Measurements from ENCODE around the gene FOXO6.

DNA sequence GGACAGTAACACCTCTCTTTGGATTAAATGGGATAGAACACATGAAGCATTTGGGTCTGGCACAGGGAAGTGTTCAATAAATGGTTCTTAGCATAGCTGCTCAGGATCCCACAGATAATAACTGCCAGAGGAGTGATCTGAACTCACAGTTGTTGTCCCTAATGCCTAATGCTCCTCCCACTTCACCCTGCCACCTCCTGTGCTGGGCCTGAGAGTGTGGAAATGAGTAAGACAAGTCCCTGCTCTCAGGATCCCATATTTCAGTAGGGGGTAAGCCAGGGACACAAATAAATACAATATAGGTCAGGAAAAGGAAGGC lies 19.9 kb upstream of the FOXO6 start:
- TF ChIP-seq ELF1 (tag; IDR thresholded peaks at IDR 0.05) (no peak), HDAC1 (IDR thresholded peaks at IDR 0.05) (no peak), SIX5 (IDR thresholded peaks at IDR 0.05; ENCODE audit: borderline replicate concordance in 1 of 2, insufficient read depth in 1 of 2, low read depth in 1 of 2, low read length in 2 of 2) (no peak), ZSCAN32 (CRISPR knock-in tag; IDR thresholded peaks at IDR 0.05) (no peak), ZBTB7A (IDR thresholded peaks at IDR 0.05; ENCODE audit: borderline replicate concordance, control insufficient read depth, low read depth, low read length) (no peak), FOXA1 (IDR thresholded peaks at IDR 0.05; ENCODE audit: borderline replicate concordance) (no peak), ATF7 (IDR thresholded peaks at IDR 0.05) (no peak), ZNF79 (CRISPR knock-in tag; IDR thresholded peaks at IDR 0.05; ENCODE audit: low read depth) (no peak), ETV6 (IDR thresholded peaks at IDR 0.05; ENCODE audit: borderline replicate concordance in 1 of 2, low read depth in 2 of 2, low read length in 1 of 2) (no peak), ETV6 (CRISPR knock-in tag; IDR thresholded peaks at IDR 0.05; ENCODE audit: borderline replicate concordance) (no peak)
- TF ChIP-seq, protein P1, sequence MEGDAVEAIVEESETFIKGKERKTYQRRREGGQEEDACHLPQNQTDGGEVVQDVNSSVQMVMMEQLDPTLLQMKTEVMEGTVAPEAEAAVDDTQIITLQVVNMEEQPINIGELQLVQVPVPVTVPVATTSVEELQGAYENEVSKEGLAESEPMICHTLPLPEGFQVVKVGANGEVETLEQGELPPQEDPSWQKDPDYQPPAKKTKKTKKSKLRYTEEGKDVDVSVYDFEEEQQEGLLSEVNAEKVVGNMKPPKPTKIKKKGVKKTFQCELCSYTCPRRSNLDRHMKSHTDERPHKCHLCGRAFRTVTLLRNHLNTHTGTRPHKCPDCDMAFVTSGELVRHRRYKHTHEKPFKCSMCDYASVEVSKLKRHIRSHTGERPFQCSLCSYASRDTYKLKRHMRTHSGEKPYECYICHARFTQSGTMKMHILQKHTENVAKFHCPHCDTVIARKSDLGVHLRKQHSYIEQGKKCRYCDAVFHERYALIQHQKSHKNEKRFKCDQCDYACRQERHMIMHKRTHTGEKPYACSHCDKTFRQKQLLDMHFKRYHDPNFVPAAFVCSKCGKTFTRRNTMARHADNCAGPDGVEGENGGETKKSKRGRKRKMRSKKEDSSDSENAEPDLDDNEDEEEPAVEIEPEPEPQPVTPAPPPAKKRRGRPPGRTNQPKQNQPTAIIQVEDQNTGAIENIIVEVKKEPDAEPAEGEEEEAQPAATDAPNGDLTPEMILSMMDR (IDR thresholded peaks at IDR 0.05 in 2 of 3, conservative IDR thresholded peaks at IDR 0.05 in 1 of 3; ENCODE audit: insufficient read depth in 2 of 3, low read depth in 1 of 3, low read length in 3 of 3) = no peak
- TF ChIP-seq, protein P2, sequence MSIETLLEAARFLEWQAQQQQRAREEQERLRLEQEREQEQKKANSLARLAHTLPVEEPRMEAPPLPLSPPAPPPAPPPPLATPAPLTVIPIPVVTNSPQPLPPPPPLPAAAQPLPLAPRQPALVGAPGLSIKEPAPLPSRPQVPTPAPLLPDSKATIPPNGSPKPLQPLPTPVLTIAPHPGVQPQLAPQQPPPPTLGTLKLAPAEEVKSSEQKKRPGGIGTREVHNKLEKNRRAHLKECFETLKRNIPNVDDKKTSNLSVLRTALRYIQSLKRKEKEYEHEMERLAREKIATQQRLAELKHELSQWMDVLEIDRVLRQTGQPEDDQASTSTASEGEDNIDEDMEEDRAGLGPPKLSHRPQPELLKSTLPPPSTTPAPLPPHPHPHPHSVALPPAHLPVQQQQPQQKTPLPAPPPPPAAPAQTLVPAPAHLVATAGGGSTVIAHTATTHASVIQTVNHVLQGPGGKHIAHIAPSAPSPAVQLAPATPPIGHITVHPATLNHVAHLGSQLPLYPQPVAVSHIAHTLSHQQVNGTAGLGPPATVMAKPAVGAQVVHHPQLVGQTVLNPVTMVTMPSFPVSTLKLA (conservative IDR thresholded peaks at IDR 0.05) = no peak
- TF ChIP-seq, protein P3, sequence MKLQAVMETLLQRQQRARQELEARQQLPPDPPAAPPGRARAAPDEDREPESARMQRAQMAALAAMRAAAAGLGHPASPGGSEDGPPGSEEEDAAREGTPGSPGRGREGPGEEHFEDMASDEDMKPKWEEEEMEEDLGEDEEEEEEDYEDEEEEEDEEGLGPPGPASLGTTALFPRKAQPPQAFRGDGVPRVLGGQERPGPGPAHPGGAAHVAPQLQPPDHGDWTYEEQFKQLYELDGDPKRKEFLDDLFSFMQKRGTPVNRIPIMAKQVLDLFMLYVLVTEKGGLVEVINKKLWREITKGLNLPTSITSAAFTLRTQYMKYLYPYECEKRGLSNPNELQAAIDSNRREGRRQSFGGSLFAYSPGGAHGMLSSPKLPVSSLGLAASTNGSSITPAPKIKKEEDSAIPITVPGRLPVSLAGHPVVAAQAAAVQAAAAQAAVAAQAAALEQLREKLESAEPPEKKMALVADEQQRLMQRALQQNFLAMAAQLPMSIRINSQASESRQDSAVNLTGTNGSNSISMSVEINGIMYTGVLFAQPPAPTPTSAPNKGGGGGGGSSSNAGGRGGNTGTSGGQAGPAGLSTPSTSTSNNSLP (IDR thresholded peaks at IDR 0.05; ENCODE audit: borderline replicate concordance, low read depth, low read length) = no peak

Measured in K562 (cell line).